Measurements from ENCODE around the gene THADA.

- TF ChIP-seq CTCF (IDR thresholded peaks at IDR 0.05; ENCODE audit: borderline replicate concordance, extremely low read depth, low read length, poor library complexity, severe bottlenecking) (no peak), EZH2 (IDR thresholded peaks at IDR 0.05; ENCODE audit: borderline replicate concordance, low read depth, low read length, severe bottlenecking) (no peak)
These were observed 212.3 kb downstream of the THADA start for GRCh38 chr2:43383533-43383932.
